Measurements from ENCODE around the gene AGMO.

DNA sequence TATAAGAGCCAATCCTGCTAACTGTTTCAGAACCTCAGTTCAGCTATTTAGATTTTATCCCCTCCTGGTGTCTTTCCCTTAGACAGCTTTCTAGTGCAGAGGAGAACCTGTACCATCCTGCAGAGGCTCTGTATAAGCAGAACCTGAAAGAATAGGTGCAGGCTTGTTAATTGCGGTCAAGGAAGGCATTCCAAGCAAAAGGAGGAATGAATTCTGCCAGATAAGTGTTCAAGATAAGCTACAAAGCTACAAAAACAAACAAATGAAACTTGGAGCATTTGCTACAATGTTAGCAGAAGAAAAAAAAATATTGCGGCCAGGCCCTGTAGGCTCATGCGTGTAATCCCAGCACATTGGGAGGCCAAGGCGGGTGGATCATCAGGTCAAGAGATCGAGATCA lies 32.6 kb upstream of the AGMO start:
- TF ChIP-seq NFE2L1 (CRISPR knock-in tag; IDR thresholded peaks at IDR 0.05) (no peak), JUN (CRISPR knock-in tag; IDR thresholded peaks at IDR 0.05) (no peak), NFATC4 (CRISPR knock-in tag; IDR thresholded peaks at IDR 0.05) (no peak)
- TF ChIP-seq, protein P1, sequence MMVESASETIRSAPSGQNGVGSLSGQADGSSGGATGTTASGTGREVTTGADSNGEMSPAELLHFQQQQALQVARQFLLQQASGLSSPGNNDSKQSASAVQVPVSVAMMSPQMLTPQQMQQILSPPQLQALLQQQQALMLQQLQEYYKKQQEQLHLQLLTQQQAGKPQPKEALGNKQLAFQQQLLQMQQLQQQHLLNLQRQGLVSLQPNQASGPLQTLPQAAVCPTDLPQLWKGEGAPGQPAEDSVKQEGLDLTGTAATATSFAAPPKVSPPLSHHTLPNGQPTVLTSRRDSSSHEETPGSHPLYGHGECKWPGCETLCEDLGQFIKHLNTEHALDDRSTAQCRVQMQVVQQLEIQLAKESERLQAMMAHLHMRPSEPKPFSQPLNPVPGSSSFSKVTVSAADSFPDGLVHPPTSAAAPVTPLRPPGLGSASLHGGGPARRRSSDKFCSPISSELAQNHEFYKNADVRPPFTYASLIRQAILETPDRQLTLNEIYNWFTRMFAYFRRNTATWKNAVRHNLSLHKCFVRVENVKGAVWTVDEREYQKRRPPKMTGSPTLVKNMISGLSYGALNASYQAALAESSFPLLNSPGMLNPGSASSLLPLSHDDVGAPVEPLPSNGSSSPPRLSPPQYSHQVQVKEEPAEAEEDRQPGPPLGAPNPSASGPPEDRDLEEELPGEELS (CRISPR knock-in tag; IDR thresholded peaks at IDR 0.05) = no peak
- TF ChIP-seq, protein P2, sequence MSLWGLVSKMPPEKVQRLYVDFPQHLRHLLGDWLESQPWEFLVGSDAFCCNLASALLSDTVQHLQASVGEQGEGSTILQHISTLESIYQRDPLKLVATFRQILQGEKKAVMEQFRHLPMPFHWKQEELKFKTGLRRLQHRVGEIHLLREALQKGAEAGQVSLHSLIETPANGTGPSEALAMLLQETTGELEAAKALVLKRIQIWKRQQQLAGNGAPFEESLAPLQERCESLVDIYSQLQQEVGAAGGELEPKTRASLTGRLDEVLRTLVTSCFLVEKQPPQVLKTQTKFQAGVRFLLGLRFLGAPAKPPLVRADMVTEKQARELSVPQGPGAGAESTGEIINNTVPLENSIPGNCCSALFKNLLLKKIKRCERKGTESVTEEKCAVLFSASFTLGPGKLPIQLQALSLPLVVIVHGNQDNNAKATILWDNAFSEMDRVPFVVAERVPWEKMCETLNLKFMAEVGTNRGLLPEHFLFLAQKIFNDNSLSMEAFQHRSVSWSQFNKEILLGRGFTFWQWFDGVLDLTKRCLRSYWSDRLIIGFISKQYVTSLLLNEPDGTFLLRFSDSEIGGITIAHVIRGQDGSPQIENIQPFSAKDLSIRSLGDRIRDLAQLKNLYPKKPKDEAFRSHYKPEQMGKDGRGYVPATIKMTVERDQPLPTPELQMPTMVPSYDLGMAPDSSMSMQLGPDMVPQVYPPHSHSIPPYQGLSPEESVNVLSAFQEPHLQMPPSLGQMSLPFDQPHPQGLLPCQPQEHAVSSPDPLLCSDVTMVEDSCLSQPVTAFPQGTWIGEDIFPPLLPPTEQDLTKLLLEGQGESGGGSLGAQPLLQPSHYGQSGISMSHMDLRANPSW (CRISPR knock-in tag; conservative IDR thresholded peaks at IDR 0.05; ENCODE audit: low read depth) = no peak
- TF ChIP-seq, protein P3, sequence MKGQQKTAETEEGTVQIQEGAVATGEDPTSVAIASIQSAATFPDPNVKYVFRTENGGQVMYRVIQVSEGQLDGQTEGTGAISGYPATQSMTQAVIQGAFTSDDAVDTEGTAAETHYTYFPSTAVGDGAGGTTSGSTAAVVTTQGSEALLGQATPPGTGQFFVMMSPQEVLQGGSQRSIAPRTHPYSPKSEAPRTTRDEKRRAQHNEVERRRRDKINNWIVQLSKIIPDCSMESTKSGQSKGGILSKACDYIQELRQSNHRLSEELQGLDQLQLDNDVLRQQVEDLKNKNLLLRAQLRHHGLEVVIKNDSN (CRISPR knock-in tag; IDR thresholded peaks at IDR 0.05) = no peak
